ENCODE data around the gene WWOX. TPM values are rescaled to one million over a fixed set of nuclear protein-coding genes. Genes with fewer than 3 reads are reported as not detected.

WWOX gene
- total RNA-seq, 2 donors from 2014 or later = 33.8 to 82.5 TPM

DNA sequence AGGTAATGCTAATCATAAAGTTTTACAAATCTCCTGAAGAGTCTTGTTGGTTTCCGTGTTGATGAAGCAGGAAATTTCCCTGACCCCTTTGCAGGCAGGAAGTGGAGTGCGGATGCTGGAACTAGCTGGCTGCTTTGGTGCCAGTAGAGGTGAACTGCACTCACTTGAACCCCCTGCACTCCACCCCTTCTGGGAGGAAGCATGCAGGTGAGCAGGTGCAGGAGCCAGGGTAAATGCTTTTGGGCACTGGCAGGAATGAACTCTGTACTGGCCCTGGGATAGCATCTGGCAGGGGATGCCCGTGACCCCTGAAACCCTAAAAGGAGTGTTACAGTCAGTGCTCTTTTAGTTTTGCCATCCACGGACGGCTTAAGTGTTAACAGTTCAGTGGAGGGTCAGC lies 430.4 kb downstream of the WWOX start:
- H3K4me1 ChIP-seq (ENCODE audit: control insufficient read depth in 1 of 2, low read depth in 2 of 2) = no peaks in the 10 kb centered on the region
- ATAC-seq (ENCODE audit: insufficient number of reproducible peaks, low FRiP score, low read depth) (no peak), DNase-seq (ENCODE audit: low spot score) (no peak)
- TF ChIP-seq, protein P1, sequence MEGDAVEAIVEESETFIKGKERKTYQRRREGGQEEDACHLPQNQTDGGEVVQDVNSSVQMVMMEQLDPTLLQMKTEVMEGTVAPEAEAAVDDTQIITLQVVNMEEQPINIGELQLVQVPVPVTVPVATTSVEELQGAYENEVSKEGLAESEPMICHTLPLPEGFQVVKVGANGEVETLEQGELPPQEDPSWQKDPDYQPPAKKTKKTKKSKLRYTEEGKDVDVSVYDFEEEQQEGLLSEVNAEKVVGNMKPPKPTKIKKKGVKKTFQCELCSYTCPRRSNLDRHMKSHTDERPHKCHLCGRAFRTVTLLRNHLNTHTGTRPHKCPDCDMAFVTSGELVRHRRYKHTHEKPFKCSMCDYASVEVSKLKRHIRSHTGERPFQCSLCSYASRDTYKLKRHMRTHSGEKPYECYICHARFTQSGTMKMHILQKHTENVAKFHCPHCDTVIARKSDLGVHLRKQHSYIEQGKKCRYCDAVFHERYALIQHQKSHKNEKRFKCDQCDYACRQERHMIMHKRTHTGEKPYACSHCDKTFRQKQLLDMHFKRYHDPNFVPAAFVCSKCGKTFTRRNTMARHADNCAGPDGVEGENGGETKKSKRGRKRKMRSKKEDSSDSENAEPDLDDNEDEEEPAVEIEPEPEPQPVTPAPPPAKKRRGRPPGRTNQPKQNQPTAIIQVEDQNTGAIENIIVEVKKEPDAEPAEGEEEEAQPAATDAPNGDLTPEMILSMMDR (IDR thresholded peaks at IDR 0.05) = no peak
- no peak overlapping the region for H3K27ac ChIP-seq
- no peaks in the 10 kb centered on the region for H3K36me3 ChIP-seq
- H3K27me3 ChIP-seq (replicated peaks; ENCODE audit: insufficient read depth) = no peaks in the 10 kb centered on the region
- H3K9me3 ChIP-seq = no peaks in the 10 kb centered on the region
- no peak overlapping the region for H3K4me3 ChIP-seq

DNA sequence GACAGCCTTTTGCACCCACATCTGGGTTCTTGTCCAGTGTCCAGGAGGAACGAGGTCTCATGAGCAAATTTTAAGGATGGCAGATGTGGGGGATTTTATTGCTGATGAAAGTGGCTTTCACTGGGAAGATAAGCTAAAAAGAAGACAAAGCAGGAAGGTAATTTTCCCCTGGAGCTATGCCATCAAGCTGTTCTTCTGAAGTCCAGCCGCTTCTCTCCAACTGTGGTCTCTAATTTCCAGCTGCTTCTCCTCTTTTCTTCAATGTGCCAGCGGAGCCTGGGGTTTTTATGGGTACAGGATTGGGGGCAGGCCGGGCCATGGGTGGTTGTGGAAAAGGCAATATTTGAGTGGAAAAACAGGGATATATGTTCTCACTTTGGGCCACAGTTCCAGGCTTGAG lies 430.8 kb downstream of the WWOX start:
- H3K4me3 ChIP-seq = no peak overlapping the region
- no peaks in the 10 kb centered on the region for H3K36me3 ChIP-seq
- no peaks in the 10 kb centered on the region for H3K9me3 ChIP-seq
- no peak for ATAC-seq (ENCODE audit: insufficient number of reproducible peaks, low FRiP score, low read depth)
- no peaks in the 10 kb centered on the region for H3K4me1 ChIP-seq (ENCODE audit: control insufficient read depth in 1 of 2, low read depth in 2 of 2)
- TF ChIP-seq, protein P1 (IDR thresholded peaks at IDR 0.05) = no peak
- DNase-seq (ENCODE audit: low spot score) = no peak
- H3K27ac ChIP-seq = no peak overlapping the region
- H3K27me3 ChIP-seq (replicated peaks; ENCODE audit: insufficient read depth) = no peaks in the 10 kb centered on the region

DNA sequence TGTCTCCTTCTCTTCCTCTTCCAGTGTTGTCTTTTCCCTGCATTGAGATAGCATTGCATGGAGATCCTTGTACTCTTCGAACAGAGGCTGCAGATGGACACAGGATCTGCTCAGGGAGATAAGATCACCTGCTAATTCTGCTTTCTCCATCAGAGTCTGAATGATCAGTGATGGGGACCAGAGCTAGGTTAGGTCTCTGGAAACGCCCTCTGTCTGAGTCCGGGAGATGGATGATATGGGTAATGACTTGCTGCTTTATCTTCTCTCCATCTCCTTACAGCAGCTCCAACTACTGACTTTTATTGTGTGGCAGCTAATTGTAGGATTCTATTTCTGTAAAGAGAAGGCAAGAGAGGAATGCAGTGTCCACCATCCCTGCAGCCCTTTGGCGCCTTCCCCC lies 435.6 kb downstream of the WWOX start:
- H3K4me3 ChIP-seq = no peak overlapping the region
- H3K36me3 ChIP-seq = no peaks in the 10 kb centered on the region
- H3K27me3 ChIP-seq (replicated peaks; ENCODE audit: insufficient read depth) = no peaks in the 10 kb centered on the region
- DNase-seq (ENCODE audit: low spot score) = no peak
- H3K4me1 ChIP-seq (ENCODE audit: control insufficient read depth in 1 of 2, low read depth in 2 of 2) = no peaks in the 10 kb centered on the region
- no peaks in the 10 kb centered on the region for H3K9me3 ChIP-seq
- H3K27ac ChIP-seq = no peak overlapping the region
- TF ChIP-seq, protein P1 (IDR thresholded peaks at IDR 0.05) = no peak
- ATAC-seq (ENCODE audit: insufficient number of reproducible peaks, low FRiP score, low read depth) = no peak

DNA sequence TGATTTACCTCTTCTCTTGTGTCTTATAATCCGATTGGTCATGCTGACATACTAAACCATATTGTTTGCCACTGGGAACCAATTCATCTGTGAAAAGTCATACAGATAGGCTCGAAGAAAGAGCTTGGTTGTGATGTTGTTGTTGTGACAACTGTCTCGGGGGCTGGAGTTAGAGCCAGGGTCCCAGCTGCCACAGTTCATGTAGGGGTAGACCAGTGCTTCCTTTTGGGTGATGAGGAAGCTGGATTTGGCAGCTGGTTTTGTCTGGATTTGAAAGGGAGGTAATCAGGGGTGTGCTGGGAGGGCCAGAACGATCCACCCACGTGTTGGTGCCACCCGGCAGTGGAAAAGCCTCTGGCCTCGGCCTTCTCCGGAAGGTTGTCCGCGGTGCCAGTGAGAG lies 438.1 kb downstream of the WWOX start:
- no peaks in the 10 kb centered on the region for H3K9me3 ChIP-seq
- no peak overlapping the region for H3K27ac ChIP-seq
- no peaks in the 10 kb centered on the region for H3K4me1 ChIP-seq (ENCODE audit: control insufficient read depth in 1 of 2, low read depth in 2 of 2)
- H3K27me3 ChIP-seq (replicated peaks; ENCODE audit: insufficient read depth) = no peaks in the 10 kb centered on the region
- H3K4me3 ChIP-seq = no peak overlapping the region
- no peaks in the 10 kb centered on the region for H3K36me3 ChIP-seq
- no peak for DNase-seq (ENCODE audit: low spot score)
- TF ChIP-seq, protein P1 (IDR thresholded peaks at IDR 0.05) = no peak
- ATAC-seq (ENCODE audit: insufficient number of reproducible peaks, low FRiP score, low read depth) = no peak

DNA sequence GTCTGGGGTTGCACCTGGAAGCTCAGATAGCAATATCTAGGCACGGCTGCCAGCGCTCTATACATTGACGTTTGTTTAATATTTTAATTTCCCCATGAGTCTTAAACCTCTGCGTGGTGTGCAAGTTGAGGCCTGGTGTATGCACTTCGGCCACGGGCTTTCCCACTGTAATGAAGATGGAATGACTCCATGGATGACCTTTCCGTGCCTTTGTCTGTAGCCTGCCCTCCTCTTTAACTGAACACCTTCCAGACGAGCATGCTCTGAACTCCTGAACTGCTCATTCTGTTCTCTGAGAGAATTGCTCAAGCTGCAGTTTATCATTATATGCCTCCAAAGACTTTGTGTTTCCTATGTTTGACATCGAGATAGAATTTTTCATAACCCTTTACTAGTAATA lies 438.8 kb downstream of the WWOX start:
- Histone ChIP-seq H3K4me3 (no peak overlapping the region), H3K27ac (no peak overlapping the region), H3K4me1 (ENCODE audit: control insufficient read depth in 1 of 2, low read depth in 2 of 2) (no peaks in the 10 kb centered on the region), H3K36me3 (no peaks in the 10 kb centered on the region), H3K9me3 (no peaks in the 10 kb centered on the region), H3K27me3 (replicated peaks; ENCODE audit: insufficient read depth) (no peaks in the 10 kb centered on the region)
- DNase-seq (ENCODE audit: low spot score) = no peak
- no peak for ATAC-seq (ENCODE audit: insufficient number of reproducible peaks, low FRiP score, low read depth)
- TF ChIP-seq, protein P1 (IDR thresholded peaks at IDR 0.05) = no peak
